Renal cortical epithelial cell (primary cell): ENCODE measurements around the gene SLC22A3. TPM values are rescaled to one million over a fixed set of nuclear protein-coding genes. Genes with fewer than 3 reads are reported as not detected.
"Not testable (repeated sequence)": the region's sequence is repeated elsewhere in the genome, so short reads cannot be mapped to it uniquely, and the experiment has no call there.

Experiments used
- DNase-seq: peaks from one replicate; pipeline ENCODE4 v3.0.0-alpha.2; 2011; ENCODE audit warnings: low read depth
- total RNA-seq: library from RNA; depleted of rRNA; stranded (reverse); fragments of >200 nt; gene quantifications from 2 replicates; pipeline ENCODE4 v1.2.3, GENCODE V29; 2014

SLC22A3 gene
- 10.4 and 11.4 TPM in 2 replicates for total RNA-seq

DNA sequence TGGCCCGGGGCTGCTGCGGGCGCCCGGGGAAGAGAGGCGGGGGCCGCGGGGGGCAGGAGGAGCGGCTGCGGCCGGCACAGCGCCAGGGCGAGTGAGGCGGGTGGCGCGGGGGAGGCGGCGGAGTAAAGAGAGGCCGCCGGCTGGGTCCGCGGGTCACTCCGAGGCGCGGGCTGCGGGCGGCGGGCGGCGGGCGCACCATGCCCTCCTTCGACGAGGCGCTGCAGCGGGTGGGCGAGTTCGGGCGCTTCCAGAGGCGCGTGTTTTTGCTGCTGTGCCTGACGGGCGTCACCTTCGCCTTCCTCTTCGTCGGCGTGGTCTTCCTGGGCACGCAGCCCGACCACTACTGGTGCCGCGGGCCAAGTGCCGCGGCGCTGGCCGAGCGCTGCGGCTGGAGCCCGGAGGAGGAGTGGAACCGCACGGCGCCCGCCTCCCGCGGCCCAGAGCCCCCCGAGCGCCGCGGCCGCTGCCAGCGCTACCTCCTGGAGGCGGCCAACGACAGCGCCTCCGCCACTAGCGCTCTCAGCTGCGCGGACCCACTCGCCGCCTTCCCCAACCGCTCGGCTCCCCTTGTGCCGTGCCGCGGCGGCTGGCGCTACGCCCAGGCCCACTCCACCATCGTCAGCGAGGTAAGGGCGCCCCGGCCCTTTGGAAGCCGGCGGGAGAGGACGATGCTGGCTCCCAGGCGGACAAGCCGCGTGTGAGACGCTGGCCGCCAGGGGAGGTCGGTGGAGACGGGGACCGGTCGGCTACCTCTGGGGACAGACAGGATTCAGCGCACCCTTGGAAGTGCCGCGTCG is at the start of gene SLC22A3:
Gene SLC22A3 (plus strand): TSS at position 156 of the 797 bp plus-strand sequence. CDS start 42 bp downstream, at position 198.
- no peak for DNase-seq

DNA sequence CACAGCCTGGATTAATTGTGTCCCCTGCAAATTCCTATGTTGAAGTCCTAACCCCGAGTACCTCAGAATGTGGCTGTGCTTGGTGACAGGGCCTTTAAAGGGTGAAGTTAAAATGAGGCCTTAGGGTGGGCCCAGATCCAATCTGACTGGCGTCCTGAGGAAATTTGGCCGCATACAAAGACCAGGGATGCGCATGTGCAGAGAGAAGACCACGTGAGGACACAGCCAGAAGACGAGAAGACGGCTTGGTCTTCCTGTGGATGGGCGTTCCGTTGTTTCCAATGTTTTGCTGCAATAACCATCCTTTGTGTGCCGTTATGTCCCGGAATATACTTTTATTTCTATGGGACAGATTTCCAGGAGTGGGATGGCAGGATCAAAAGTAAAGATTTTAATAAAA is 48.6 kb upstream of the SLC22A3 start:
- DNase-seq, result no peak

GRCh38 chr6:160300076-160300695 is 48.0 kb upstream of the SLC22A3 start:
- peak; percentile 69 for DNase-seq

DNA sequence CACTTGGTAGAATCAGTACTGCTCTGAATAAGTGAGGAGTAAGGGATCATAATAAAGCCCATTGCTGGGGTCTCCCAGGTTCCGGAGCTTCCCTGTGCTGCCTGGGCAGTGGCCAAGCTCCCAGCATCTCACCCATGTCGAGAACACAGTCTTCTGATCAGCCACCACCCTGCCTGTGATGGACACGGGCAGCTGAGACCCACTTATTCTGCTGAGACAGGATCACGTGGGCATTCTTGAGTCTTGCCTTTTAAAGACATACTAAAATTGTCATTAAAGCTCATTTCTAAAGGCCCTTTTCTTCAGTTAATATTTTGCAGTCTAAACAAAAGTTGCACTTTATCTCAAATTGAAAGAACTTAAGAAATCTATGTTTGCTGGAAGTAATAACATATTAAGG is 46.8 kb upstream of the SLC22A3 start:
- no peak for DNase-seq

DNA sequence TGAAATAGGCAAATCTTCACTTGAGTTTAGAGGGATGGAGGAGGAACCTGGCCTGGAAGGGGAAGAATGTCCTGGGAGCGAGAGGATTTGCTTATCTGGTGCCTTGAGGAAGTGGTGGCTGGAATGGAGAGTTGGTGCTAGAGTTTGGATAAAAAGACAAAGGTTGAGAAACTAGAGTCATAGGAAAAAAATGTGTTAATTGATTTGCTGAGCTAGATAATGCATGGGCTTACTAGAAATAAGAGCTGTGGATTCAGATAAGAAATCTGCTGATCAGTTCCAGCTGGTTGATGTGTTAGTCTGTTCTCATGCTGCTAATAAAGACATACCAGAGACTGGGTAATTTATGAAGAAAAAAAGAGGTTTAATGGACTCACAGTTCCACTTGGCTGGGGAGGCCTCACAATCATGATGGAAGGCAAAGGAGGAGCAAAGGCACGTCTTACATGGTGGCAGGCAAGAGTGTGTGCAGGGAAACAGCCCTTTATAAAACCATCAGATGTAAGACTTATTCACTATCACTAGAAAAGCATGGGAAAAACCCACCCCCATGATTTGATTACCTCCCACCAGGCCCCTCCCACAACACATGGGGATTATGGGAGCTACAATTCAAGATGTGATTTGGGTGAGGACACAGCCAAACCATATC is 45.6 kb upstream of the SLC22A3 start:
- not testable (repeated sequence) for DNase-seq

DNA sequence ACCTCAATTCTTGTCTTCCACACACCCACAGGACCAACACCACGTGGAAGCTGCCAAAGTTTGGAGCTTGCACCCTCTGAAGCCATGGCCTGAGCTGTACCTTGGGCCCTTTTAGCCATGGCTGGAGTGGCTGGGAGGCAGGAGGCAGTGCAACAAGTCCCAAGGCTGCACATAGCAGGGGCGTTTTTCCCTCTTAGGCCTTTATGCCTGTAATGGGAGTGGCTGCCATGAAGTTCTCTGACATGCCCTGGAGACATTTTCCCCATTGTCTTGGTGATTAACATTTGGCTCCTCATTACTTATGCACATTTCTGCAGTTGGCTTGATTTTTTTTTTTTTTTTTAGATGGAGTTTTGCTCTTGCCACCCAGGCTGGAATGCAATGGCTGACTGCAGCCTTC is 44.4 kb upstream of the SLC22A3 start:
- no peak for DNase-seq

GRCh38 chr6:160305926-160306713 is 42.1 kb upstream of the SLC22A3 start:
- DNase-seq, result no peak

- no peak for DNase-seq
Measured at GRCh38 chr6:160309718-160310117, 38.5 kb upstream of the SLC22A3 start.

GRCh38 chr6:160312900-160313299 is 35.3 kb upstream of the SLC22A3 start:
- no peak for DNase-seq

DNA sequence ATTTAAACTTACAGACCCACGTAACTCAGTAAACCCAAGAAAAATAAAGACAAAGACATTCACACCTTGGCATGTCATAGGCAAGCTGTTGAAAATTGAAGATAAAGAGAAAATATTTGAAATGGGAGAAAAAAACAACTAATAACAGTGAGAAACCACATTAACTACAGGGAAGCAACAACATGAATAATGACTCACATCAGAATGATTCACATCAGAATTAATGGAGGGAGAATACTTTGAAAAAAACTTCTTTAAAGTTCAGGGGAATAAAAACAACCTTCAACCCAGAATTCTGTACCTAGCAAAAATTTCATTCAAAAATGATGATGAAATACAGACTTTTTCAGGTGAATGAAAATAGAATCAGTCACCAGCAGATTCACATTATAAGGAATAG is 32.9 kb upstream of the SLC22A3 start:
- peak; percentile 77 for DNase-seq

DNA sequence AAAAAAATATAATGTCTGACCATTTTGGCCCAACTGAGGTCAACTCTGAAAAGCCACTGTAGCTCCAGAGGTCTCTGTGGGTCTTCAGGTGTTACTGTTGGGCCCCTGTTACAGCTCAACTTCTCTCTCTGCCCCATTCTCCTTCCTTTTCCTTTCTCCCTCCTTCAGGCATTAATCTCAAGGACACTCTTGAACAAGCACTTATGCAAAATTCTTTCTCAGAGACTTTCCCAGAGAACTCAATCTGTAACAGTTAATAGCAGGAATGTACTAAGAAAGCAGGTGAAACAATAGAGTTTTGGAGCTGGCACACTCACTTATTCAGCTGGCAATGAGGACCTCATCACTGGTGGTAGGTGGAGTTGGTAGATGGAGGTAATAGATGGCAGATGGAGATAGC is 31.9 kb upstream of the SLC22A3 start:
- no peak for DNase-seq

GRCh38 chr6:160319246-160319645 is 28.9 kb upstream of the SLC22A3 start:
- no peak for DNase-seq

DNA sequence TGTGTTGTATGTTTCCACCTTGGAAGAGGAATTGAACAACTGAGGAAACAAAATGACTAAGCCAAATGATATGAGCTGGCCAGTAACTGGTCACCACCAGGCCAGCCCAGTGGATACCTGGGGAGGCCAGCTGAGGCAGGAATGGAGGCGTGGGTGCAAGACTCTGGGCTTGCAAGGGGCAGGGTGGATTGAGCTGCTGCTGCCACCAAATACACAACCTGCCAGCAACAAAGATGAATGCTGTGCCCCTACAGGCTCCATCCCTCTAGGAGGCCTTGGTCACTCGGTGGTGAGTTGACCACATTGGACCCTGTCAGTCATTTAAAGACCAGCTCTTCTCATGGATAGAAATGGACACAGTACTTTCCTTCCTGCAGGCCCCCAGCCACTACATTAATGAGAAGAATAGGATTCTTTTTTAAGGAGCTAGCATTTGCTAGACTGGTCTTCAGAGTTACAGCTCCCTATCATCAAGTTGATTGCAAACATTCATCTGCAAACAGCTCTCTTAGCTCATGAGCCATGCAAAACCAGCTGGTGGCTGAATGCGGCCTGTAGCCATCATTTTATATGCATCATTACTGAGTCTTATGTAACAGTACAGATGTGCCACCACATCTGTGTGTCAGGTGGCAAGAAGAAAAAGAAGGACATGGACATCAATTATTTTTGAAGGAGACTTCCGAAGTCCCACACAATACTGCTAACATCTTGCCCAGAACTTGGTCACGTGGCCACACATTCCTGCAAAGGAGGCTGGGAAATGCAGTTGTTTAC is 26.3 kb upstream of the SLC22A3 start:
- DNase-seq, result no peak

GRCh38 chr6:160327981-160328380 is 20.2 kb upstream of the SLC22A3 start:
- peak; percentile 18 for DNase-seq

GRCh38 chr6:160328447-160328846 is 19.7 kb upstream of the SLC22A3 start:
- DNase-seq, result peak; percentile 62

- no peak for DNase-seq
Measured at GRCh38 chr6:160329188-160329587, 19.0 kb upstream of the SLC22A3 start.

DNA sequence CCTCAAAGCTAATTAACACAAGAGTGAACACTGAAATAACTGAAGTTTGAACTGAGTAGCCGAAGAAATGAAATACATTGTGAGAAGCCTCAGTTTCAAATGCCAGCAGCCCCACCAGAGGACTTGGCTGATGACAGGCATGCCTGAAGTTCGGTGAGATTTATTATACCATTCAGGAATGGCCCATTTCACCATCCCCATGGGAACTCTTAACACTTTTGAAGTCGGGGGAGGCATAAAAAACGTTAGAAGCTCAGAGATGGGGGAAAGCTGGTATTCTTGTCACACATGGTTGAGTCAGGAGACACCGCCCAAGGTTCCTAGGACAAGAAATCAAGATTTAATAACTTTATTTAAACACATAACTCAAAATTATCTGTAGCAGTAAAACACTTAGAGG is 17.6 kb upstream of the SLC22A3 start:
- DNase-seq, result no peak

GRCh38 chr6:160331204-160331603 is 17.0 kb upstream of the SLC22A3 start:
- DNase-seq, result no peak

GRCh38 chr6:160331753-160332152 is 16.4 kb upstream of the SLC22A3 start:
- no peak for DNase-seq

DNA sequence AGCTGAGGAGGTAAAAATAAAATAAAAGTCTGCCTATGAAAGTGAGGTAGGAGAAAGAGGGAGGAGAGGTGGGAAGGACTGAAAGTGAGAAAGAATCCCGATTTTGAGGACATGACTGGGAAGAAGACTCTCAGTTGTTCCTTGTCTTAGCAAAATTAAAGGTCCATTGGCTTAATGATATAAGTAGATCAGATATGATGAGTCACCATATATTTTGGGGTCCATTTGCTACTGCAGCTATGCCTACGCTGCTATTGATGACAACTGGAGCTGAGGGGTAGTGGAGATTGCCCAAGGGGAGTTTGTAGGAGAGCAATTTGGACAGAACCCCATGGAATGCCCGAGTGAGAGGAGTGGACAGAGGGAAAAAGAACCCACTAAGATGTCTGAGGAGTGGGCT is 15.1 kb upstream of the SLC22A3 start:
- no peak for DNase-seq

GRCh38 chr6:160333841-160334240 is 14.3 kb upstream of the SLC22A3 start:
- no peak for DNase-seq
